ENCODE measurements around the gene ZNF423. TPM values are rescaled to one million over a fixed set of nuclear protein-coding genes. Genes with fewer than 3 reads are reported as not detected.

Gene ZNF423
- total RNA-seq, 4 donors from 2014 or later, result 0.67 to 3.7 (median 2.2) TPM

DNA sequence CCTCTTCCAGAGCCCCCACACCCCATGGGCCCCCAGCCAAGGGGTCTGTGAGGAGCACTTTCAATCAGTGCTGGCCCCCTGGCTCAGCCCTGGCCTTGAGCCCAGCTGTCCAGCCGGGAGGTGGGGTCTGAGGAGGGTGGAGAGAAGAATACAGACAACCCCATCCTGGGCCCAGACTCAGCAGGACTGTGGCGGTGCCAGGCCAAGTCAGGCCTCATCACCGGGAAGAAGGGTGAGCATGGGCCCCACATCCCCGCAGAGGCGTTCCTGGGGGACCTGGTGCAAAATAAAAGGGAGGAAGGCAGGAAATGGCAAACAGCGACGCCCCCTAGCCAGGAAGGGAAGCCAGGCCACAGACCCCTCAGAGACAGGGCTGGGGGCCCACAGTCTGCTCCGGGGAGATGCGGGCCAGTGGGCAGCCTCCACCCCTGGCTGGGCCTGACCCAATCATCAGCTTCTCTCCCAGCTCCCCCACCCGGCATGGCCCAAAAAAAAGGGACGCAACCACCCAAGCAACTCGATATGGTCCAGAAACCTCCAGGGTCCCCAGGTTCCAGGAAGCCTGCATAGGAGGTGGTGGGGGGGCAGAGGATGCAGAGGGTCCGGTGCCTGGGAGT is 20.6 kb downstream of the ZNF423 start:
- no peak for TF ChIP-seq POLR2A (IDR thresholded peaks at IDR 0.05)
- TF ChIP-seq, protein P1, sequence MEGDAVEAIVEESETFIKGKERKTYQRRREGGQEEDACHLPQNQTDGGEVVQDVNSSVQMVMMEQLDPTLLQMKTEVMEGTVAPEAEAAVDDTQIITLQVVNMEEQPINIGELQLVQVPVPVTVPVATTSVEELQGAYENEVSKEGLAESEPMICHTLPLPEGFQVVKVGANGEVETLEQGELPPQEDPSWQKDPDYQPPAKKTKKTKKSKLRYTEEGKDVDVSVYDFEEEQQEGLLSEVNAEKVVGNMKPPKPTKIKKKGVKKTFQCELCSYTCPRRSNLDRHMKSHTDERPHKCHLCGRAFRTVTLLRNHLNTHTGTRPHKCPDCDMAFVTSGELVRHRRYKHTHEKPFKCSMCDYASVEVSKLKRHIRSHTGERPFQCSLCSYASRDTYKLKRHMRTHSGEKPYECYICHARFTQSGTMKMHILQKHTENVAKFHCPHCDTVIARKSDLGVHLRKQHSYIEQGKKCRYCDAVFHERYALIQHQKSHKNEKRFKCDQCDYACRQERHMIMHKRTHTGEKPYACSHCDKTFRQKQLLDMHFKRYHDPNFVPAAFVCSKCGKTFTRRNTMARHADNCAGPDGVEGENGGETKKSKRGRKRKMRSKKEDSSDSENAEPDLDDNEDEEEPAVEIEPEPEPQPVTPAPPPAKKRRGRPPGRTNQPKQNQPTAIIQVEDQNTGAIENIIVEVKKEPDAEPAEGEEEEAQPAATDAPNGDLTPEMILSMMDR (IDR thresholded peaks at IDR 0.05), result no peak
- no peak overlapping the region for H3K4me3 ChIP-seq (ENCODE audit: low read depth, poor library complexity, severe bottlenecking)
- DNase-seq (ENCODE audit: low spot score in 2 of 2), result no peak
- intact Hi-C loops (cut with DNase I; ENCODE audit: low total_unique reads), result no loop called here
- WGBS, 2 donors, result 53 to 60% methylated on average over 13 of the region's 13 CpGs

DNA sequence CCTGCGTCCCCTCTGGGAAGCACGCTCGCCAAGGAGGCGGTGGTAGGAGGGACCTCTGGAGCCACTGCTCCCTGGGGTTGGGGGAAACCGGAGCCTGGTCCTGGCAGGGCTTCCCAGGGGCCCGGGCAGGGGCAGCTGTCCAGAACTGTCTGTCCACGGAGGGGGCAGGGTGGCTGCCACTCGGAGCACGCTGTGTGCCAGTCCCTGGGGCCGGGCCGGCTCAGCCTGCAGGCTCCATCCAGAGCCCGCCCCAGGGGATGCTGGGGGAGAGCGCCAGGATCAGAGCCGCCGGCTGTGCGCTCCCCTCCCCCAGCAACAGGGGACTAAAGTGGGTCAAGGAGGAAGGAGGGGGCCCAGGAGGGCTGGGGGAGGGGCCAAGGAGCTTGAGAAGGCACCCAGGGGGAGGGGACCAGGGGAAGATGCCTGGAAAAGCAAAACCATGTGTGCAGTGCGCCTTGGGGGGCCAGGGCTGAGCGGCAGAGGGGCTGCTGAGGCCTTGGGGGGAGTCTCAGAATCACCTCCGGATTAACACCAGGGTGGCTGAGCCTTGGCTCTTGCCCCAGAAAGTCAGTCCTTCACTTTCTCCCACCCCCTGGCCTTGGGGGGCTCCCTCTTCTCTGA is 21.3 kb downstream of the ZNF423 start:
- no peak overlapping the region for H3K4me3 ChIP-seq (ENCODE audit: low read depth, poor library complexity, severe bottlenecking)
- DNase-seq (ENCODE audit: low spot score in 2 of 2), result no peak
- 43 to 52% methylated on average over 15 to 19 of the region's 19 CpGs for WGBS, 2 donors

DNA sequence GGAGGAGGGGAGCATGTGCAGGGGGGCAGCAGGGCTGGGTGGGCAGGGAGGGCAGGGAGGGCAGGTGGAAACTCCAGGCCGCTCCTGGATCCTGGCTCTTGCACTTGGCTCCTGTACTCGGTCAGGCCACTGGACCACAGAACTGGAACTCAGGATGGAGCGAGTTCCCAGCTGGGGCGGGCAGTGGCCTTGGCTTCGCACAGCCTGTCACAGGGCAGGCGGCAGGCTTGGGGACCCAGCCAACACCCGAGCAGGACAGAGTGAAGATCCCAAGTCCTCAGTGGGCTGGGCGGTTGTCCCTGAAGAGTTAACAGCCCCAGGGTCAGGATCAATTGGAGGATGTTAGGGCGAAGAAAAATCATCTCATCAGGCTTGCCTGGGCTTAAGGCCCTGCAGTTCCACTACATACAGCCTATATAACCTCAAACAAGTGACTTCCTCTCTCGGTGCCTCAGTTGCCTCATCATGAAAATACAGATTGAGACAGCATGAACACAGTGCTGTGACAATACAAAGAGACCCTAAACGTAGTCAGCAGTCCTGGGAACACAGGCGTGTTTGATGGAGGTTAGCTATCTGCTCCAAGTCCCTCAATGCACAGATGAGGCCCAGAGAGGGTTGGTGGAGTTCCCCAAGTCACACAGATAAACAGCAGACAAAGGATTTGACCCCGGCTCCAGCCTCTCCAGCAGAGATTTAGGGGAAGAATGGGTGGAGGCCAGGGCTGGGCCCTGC is 21.9 kb downstream of the ZNF423 start:
- no peak for DNase-seq (ENCODE audit: low spot score in 2 of 2)
- intact Hi-C loops (cut with DNase I; ENCODE audit: low total_unique reads), result no loop called here
- TF ChIP-seq POLR2A (IDR thresholded peaks at IDR 0.05), result no peak
- TF ChIP-seq, protein P1 (IDR thresholded peaks at IDR 0.05), result no peak
- H3K4me3 ChIP-seq (ENCODE audit: low read depth, poor library complexity, severe bottlenecking), result no peak overlapping the region
- 45 to 70% methylated on average over 13 of the region's 13 CpGs for WGBS, 2 donors

More for the DNA sequence above, 21.3 kb downstream of the ZNF423 start:
- TF ChIP-seq, protein P1 (IDR thresholded peaks at IDR 0.05), result no peak
- no peak for TF ChIP-seq POLR2A (IDR thresholded peaks at IDR 0.05)
- intact Hi-C loops (cut with DNase I; ENCODE audit: low total_unique reads), result no loop called here

DNA sequence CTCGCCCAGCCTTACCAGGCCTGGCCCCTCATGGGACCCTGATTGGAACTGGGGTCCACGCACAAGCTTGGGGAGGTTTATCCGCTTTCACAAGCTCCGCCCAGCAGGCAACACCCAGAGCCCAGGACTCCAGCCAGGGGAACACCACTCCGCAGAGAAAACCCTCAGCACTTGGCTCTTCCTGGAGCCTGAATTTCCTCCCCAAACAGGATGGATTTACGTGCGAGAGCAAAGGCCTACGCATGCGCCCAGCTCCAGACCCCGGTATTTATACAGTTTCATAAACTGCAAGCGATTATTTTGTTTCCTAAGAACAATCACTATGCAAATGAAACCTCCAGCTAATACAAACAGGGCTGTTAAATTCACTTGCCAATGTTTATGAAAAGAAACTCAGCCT is 22.8 kb downstream of the ZNF423 start:
- intact Hi-C loops (cut with DNase I; ENCODE audit: low total_unique reads), result no loop called here
- TF ChIP-seq, protein P1 (IDR thresholded peaks at IDR 0.05), result no peak
- no peak for TF ChIP-seq POLR2A (IDR thresholded peaks at IDR 0.05)
- no peak overlapping the region for H3K4me3 ChIP-seq (ENCODE audit: low read depth, poor library complexity, severe bottlenecking)
- DNase-seq (ENCODE audit: low spot score in 2 of 2), result peak in 1 of 2 donors; percentile 92
- WGBS, 2 donors, result 51 to 55% methylated on average over 11 of the region's 11 CpGs

DNA sequence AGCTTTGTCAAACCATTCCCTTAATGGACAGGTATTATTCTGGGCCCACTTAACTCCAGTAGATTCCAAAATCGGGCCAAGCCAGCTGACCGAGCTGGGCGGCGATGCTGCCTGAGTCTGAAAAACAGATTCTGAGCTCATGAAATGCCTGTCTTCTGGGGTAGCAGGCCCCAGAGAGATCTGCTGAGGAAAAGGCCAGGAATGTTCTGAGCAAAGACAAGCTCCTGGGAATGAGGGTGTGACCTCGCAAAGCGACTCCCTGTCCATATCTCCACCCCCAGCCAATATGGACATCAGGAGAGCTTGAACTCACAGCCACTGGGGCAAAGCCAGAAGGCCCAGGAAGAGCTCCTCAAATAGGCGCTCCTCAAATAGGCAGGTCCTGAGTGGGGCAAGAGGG is 23.7 kb downstream of the ZNF423 start:
- H3K4me3 ChIP-seq (ENCODE audit: low read depth, poor library complexity, severe bottlenecking), result no peak overlapping the region
- intact Hi-C loops (cut with DNase I; ENCODE audit: low total_unique reads), result no loop called here
- DNase-seq (ENCODE audit: low spot score in 2 of 2), result no peak
- 80 to 82% methylated on average over 7 of the region's 7 CpGs for WGBS, 2 donors
- no peak for TF ChIP-seq POLR2A (IDR thresholded peaks at IDR 0.05)
- TF ChIP-seq, protein P1 (IDR thresholded peaks at IDR 0.05), result no peak

Data from lower leg skin (tissue), 4 donors.